ENCODE data around the gene HDAC4. TPM values are rescaled to one million over a fixed set of nuclear protein-coding genes. Genes with fewer than 3 reads are reported as not detected.

Gene HDAC4
- polyA plus RNA-seq, 1 experiment, result 8.9 TPM

DNA sequence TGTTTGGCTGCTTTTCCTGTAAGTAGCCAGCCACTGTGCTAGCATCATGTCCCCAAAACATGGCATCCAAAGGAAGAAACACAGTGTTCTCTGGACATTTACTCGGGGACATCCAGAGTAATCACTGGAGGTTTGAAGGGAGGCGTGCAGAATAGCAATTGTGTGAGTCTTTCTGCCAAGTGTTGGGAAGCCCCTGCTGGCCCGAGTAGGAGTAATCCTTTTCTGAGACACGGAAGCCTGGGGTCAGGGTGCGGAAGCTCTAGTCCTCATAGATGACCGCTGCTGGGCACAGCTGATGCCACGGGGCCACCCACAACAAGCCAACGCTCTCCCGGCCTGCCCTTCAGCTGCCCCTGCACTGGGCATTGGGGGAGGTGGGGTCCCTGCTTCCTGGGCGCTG lies 24.8 kb upstream of the HDAC4 start:
- no peak for DNase-seq (ENCODE audit: low read depth, low spot score)
- TF ChIP-seq, protein P1, sequence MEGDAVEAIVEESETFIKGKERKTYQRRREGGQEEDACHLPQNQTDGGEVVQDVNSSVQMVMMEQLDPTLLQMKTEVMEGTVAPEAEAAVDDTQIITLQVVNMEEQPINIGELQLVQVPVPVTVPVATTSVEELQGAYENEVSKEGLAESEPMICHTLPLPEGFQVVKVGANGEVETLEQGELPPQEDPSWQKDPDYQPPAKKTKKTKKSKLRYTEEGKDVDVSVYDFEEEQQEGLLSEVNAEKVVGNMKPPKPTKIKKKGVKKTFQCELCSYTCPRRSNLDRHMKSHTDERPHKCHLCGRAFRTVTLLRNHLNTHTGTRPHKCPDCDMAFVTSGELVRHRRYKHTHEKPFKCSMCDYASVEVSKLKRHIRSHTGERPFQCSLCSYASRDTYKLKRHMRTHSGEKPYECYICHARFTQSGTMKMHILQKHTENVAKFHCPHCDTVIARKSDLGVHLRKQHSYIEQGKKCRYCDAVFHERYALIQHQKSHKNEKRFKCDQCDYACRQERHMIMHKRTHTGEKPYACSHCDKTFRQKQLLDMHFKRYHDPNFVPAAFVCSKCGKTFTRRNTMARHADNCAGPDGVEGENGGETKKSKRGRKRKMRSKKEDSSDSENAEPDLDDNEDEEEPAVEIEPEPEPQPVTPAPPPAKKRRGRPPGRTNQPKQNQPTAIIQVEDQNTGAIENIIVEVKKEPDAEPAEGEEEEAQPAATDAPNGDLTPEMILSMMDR (IDR thresholded peaks at IDR 0.05; ENCODE audit: low read depth, low read length), result no peak
- ChIA-PET CTCF (no interaction called here), POLR2A (no interaction called here)
- H3K9me3 ChIP-seq (ENCODE audit: control insufficient read depth, insufficient read depth, low read length), result peaks cover 4% of the 10 kb centered on the region; the same call in 1 of the 2 replicates
- peaks cover 4% of the 10 kb centered on the region for H3K27me3 ChIP-seq (ENCODE audit: control insufficient read depth, insufficient read depth, low read length)
- H3K4me3 ChIP-seq (ENCODE audit: low read depth, low read length), result no peak overlapping the region
- H3K27ac ChIP-seq (ENCODE audit: low read depth, low read length), result no peak overlapping the region

DNA sequence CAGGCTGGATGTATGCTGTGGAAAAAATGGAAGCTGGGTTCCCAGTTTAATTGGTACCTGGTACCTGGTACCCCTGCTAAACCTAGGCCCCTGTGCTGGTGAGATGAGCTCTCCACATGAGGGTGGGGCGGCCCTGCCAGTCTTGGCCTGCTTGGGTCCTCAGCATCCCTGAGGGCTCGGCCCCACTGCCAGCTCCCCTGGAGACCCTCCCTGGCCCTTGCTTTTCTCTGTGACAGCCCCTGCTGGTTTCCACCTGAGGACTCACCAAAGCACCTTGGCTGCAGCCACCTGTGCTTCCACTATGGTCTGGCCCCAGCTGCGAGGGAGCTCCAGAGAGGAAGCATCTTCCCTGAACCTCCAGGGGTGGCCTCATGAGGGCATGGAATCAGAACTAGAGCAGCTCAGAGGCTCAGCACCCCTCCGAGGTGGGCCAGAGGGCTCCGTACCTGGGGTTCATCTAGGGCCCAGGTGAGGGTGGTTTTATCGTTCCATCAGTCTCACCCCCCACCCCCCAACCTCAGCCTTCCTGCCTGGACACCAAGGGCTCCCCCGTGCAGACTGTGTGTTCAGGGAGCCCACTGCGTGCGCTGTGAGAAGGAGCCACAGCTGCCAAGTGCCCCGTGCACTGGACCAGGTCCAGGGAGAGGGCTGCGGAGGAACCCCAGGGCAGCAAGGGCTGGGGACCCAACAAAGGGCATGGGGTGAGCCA lies 23.7 kb upstream of the HDAC4 start:
- TF ChIP-seq, protein P1 (IDR thresholded peaks at IDR 0.05; ENCODE audit: low read depth, low read length), result no peak
- DNase-seq (ENCODE audit: low read depth, low spot score), result no peak
- POLR2A ChIA-PET, result no interaction called here
- CTCF ChIA-PET, result interaction anchor here (0.7 kb wide), 1 partner anchor 281 kb away, joined by 5 read pairs; no protein-coding TSS in a partner anchor
- H3K9me3 ChIP-seq (ENCODE audit: control insufficient read depth, insufficient read depth, low read length), result no peaks in the 10 kb centered on the region; the same call in 1 of the 2 replicates
- H3K27me3 ChIP-seq (ENCODE audit: control insufficient read depth, insufficient read depth, low read length), result peaks cover 4% of the 10 kb centered on the region
- no peak overlapping the region for H3K4me3 ChIP-seq (ENCODE audit: low read depth, low read length)
- no peak overlapping the region for H3K27ac ChIP-seq (ENCODE audit: low read depth, low read length)

DNA sequence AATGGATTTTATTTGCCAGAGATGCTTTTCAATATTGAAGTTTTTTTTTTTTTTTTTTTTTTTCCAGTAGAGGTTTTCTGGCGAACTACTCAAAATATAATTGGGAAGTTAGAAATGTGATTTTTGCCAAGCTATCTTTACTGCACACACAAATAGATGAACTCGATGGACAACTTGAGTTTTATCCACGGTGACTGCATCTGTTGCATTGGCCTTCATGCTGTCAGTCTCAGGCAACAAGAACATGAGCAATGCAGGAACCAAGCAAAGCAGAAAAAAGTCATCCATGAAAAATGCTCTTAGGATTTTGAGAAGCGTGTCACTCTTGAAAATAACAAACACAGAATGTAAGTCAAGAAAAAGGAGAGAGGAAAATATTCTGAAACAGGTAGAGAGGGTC lies 22.7 kb upstream of the HDAC4 start:
- H3K27ac ChIP-seq (ENCODE audit: low read depth, low read length), result no peak overlapping the region
- H3K27me3 ChIP-seq (ENCODE audit: control insufficient read depth, insufficient read depth, low read length), result peaks cover 4% of the 10 kb centered on the region
- TF ChIP-seq, protein P1 (IDR thresholded peaks at IDR 0.05; ENCODE audit: low read depth, low read length), result no peak
- ChIA-PET POLR2A (no interaction called here), CTCF (no interaction called here)
- no peak for DNase-seq (ENCODE audit: low read depth, low spot score)
- H3K9me3 ChIP-seq (ENCODE audit: control insufficient read depth, insufficient read depth, low read length), result no peaks in the 10 kb centered on the region; the same call in 1 of the 2 replicates
- no peak overlapping the region for H3K4me3 ChIP-seq (ENCODE audit: low read depth, low read length)

DNA sequence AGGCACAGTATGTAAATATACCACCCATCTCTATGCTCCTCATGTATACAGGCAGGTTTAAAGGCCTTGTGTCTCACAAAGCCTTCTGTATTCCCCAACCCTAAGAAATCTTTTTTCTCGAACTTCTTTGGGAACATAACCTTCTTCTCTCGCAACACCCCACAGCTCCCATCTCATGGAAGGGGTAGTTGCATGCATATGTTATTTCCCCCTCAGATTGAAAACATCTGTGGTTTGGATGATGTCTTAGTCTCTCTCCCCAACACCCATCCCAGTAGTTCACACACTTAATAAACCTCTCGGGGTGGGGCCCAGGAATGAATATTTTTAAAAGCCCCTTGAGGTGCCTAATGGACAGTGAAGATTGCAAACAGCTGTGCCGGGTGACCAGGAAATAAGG lies 21.0 kb upstream of the HDAC4 start:
- H3K9me3 ChIP-seq (ENCODE audit: control insufficient read depth, insufficient read depth, low read length), result no peaks in the 10 kb centered on the region; the same call in 1 of the 2 replicates
- ChIA-PET POLR2A (no interaction called here), CTCF (no interaction called here)
- TF ChIP-seq, protein P1 (IDR thresholded peaks at IDR 0.05; ENCODE audit: low read depth, low read length), result no peak
- H3K4me3 ChIP-seq (ENCODE audit: low read depth, low read length), result no peak overlapping the region
- H3K27ac ChIP-seq (ENCODE audit: low read depth, low read length), result no peak overlapping the region
- DNase-seq (ENCODE audit: low read depth, low spot score), result no peak
- H3K27me3 ChIP-seq (ENCODE audit: control insufficient read depth, insufficient read depth, low read length), result peaks cover 2% of the 10 kb centered on the region

DNA sequence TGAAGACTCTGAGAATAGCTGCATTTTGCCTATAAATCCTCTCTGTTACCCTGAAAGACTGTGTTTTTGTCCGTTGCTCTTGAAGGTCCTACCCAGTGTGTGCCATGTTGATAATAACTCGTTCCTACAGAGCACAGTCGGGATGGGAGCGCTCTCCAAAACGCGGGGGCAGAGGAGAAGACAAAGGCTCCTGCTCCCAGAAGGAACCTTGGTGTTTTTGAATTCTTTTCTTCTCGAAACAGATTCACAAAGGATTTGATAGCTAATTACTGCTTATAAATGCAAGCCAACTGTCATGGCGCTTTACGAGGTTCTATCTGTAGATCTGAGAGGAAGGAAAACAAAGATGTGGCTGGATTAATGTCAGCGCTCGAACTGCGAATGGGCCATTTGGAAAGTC lies 19.3 kb upstream of the HDAC4 start:
- Histone ChIP-seq H3K27ac (ENCODE audit: low read depth, low read length) (no peak overlapping the region), H3K9me3 (ENCODE audit: control insufficient read depth, insufficient read depth, low read length) (no peaks in the 10 kb centered on the region; the same call in 1 of the 2 replicates), H3K4me3 (ENCODE audit: low read depth, low read length) (no peak overlapping the region), H3K27me3 (ENCODE audit: control insufficient read depth, insufficient read depth, low read length) (no peaks in the 10 kb centered on the region)
- TF ChIP-seq, protein P1 (IDR thresholded peaks at IDR 0.05; ENCODE audit: low read depth, low read length), result no peak
- CTCF ChIA-PET, result no interaction called here
- POLR2A ChIA-PET, result no interaction called here
- DNase-seq (ENCODE audit: low read depth, low spot score), result no peak

Data from AG04450 (cell line).